GM18861 (cell line): ENCODE measurements around the gene GPC5.
"Not testable (repeated sequence)": the region's sequence is repeated elsewhere in the genome, so short reads cannot be mapped to it uniquely, and the experiment has no call there.

Source experiments
- ATAC-seq: cut with Tn5 transposase; IDR thresholded peaks from one replicate; pipeline ENCODE4 v1.9.1; 2021; ENCODE audit not compliant: unreplicated experiment

Gene GPC5

DNA sequence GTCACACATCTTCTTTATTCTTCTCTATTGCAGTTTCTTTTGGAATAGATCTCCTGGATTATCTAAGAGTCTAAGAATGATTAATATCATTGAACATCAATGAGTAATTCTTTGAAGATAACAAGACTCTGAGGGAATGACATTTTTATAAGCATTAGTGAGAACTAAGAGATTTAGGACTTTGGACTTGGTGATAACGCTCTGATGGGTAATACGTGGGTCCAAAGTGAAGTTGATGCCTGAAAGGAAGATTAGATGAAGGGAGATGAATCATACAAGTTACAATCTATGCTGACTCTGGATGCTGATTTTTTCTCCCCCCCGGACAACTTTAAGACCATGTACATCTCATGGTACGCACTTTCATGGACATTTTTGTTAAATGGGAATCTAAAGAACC is 364.5 kb downstream of the GPC5 start:
- no peak for ATAC-seq

DNA sequence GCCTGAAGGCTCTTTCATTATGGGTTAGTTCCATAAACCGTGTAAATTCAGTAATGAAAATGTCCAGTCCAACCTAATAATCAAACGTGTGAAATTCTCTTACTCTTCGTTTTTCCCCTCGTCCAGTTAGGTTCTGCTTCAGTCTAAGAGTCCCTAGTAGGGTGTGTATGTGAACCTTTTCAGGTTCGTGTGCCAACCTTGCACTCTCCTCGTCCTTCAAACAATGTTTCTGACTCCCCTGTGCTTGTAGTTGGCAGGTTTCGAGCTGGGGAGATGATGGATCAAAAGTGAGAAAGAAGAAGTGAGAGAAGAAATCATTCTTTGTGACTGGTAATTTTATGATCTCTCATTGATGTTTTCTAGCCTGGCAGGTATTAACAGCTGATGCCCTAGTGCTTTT is 366.1 kb downstream of the GPC5 start:
- ATAC-seq: no peak

- ATAC-seq: no peak
Observed at GRCh38 chr13:91767651-91768050, 369.2 kb downstream of the GPC5 start.

DNA sequence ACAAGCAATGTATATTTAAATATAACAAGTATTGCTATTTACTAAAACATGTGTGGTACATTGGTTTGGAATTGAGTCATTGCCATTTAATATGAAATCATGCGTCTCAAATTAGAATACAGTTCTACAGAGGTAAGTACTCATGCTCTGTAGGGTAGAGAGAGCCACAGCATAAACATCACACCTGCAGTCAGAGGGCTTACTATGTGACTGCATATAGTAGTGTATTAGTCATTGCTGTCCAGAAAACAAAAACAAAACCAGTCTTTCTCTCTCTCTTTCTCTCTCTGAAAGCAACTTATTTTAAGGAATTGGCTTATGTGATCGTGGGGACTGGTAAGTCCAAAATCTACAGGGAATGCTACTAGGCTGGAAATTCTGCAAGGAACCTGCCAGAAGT is 370.3 kb downstream of the GPC5 start:
- ATAC-seq: no peak

- no peak for ATAC-seq
Observed at GRCh38 chr13:91771229-91771628, 372.8 kb downstream of the GPC5 start.

- ATAC-seq: no peak
Observed at GRCh38 chr13:91773591-91774227, 375.3 kb downstream of the GPC5 start.

GRCh38 chr13:91774397-91774796 is 376.0 kb downstream of the GPC5 start:
- ATAC-seq: no peak

GRCh38 chr13:91776611-91777193 is 378.3 kb downstream of the GPC5 start:
- no peak for ATAC-seq

GRCh38 chr13:91778123-91778522 is 379.7 kb downstream of the GPC5 start:
- ATAC-seq: no peak

DNA sequence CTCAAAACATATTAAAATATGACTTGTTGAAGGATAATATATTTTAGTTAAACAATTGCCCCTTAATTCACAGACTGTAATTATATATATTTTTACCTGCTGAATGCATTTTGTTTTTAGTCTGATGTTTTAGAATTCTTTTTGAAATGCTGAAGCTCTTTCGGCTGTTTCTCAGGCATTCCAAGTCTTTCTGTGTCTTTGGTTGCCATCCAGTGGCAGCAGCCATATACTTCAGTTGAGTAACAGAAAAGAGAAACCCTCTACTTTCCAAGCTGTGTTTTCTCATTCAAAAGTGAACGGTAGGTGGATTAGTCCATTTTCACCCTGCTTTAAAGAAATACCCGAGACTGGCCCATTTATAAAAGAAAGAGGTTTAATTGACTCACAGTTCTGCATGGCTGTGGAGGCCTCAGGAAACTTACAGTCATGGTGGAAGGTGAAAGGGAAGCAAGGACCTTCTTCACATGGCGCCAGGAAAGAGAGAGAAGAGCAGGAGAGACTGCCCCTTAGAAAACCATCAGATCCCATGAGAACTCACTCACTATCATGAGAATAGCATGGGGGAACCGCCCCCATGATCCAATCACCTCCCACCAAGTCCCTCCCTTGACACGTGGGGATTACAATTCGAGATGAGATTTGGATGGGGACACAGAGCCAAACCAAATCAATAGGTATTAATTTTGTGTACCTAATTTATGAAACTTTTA is 383.7 kb downstream of the GPC5 start:
- ATAC-seq: not testable (repeated sequence)

DNA sequence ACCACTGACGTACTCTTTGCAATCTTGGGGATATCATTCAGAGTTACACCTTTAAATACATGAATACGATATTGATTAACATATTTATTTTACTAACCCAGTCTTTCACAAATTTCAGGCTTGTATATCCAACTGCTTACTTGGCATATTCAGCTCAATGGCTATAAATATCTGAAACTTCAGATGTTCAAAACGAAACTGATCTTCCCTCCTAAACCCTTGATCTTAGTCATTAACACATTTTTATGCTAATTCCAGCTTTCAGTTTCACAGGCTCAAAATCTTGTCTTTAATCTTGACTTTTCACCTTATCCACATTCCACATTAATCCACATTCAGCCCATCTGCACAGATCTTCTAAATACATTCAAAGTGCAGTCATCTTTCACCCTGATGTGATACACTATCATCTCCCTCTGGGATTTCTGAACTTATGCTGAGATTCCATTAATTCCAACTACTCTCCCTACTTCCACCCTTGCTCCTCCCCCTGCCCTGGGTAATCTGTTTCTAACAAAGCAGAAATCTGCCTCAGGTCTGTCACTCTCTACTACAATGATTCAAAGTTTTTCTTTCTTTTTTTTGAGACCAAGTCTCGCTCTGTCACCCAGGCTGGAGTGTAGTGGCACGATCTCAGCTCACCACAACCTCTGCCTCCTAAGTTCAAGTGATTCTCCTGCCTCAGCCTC is 387.2 kb downstream of the GPC5 start:
- peak; percentile 90 for ATAC-seq

DNA sequence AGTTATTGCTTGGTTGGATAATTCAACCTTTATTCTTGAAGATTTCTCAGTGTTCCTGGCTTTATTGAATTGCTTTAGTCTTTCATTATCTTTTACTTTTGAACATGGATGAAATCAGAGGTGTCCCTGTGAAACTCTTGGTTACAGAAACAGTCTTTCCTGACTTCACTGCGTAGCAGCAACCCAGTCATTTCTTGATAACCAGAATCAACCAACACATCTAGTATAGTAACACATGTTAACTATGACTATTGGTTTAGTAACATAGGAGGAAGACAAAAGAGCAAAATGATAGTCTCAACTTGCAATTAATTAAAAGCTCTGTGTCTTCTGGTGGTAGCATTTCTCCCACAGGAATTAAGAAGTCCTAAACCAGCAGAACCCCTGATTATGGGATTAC is 393.6 kb downstream of the GPC5 start:
- ATAC-seq: no peak

DNA sequence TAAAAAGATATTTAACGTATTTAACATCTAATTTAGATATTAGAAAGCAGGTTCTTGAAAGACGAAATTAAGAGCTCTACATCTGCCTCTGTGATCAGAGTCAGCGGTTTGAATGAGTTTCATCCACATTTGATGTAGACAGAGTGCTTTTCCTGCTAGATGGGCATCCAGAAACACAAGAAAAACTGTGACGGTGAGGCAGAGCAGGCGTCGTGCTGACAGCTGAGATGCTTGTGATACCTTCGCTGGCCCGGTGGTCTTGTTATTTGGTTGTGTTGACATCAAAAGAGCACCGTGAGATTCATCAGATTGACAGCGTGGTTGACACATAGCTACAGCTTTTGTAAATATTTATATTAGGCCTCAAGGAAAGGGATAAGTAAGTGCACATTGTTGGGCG is 399.1 kb downstream of the GPC5 start:
- ATAC-seq: no peak

DNA sequence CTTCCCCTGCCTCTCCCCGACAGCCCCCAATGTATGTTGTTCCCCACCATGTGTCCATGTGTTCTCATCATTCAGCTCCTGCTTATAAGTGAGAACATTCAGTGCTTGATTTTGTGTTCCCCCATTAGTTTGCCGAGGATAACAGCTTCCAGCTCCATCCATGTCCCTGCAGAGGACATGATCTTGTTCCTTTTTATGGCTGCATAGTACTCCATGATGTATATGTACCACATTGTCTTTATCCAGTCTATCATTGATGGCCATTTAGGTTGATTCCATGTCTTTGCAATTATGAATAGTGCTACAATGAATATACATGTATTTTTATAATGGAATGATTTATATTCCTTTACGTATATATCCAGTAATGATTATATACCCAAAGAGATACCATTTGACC is 399.9 kb downstream of the GPC5 start:
- ATAC-seq: not testable (repeated sequence)

GRCh38 chr13:91801772-91802171 is 403.4 kb downstream of the GPC5 start:
- not testable (repeated sequence) for ATAC-seq

- ATAC-seq: no peak
Observed at GRCh38 chr13:91802957-91803356, 404.5 kb downstream of the GPC5 start.

GRCh38 chr13:91804724-91805123 is 406.3 kb downstream of the GPC5 start:
- no peak for ATAC-seq

GRCh38 chr13:91805605-91806004 is 407.2 kb downstream of the GPC5 start:
- no peak for ATAC-seq

DNA sequence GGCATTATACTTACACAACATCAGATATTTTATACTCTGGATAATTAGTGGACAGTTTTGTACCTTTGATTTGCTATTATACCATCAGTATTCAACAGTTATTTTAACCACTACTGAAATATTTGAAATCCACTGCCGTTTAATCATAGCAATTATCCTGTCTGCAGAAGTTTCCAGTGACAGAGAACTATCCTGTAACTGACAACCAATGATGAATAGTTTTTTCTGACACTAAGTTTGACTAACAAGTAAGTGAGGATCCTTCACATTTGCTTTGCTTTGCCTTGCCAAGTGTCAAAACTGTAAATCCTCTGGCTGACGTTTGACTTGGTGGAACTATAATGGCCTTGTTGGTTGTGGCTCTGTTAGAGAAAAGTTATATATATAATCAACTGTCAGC is 410.7 kb downstream of the GPC5 start:
- no peak for ATAC-seq

- ATAC-seq: no peak
Observed at GRCh38 chr13:91813253-91813652, 414.8 kb downstream of the GPC5 start.

GRCh38 chr13:91816263-91816807 is 417.9 kb downstream of the GPC5 start:
- ATAC-seq: no peak

GRCh38 chr13:91817250-91817649 is 418.8 kb downstream of the GPC5 start:
- ATAC-seq: no peak
